GM21360 (cell line): ENCODE results near the gene MICAL3.
"Not testable (repeated sequence)": the region's sequence is repeated elsewhere in the genome, so short reads cannot be mapped to it uniquely, and the experiment has no call there.

Source experiments
- ATAC-seq: cut with Tn5 transposase; IDR thresholded peaks from one replicate; pipeline ENCODE4 v1.9.1; 2021; ENCODE audit warnings: mild to moderate bottlenecking, moderate library complexity; ENCODE audit not compliant: unreplicated experiment

The MICAL3 gene

GRCh38 chr22:17893900-17894535 lies 130.3 kb downstream of the MICAL3 start:
- ATAC-seq: no peak

- no peak for ATAC-seq
These were observed 132.0 kb downstream of the MICAL3 start for GRCh38 chr22:17892376-17892775.

- no peak for ATAC-seq
These were observed 132.7 kb downstream of the MICAL3 start for GRCh38 chr22:17891481-17892167.

- no peak for ATAC-seq
These were observed 133.5 kb downstream of the MICAL3 start for GRCh38 chr22:17890892-17891291.

GRCh38 chr22:17890245-17890671 lies 134.1 kb downstream of the MICAL3 start:
- ATAC-seq: no peak

- no peak for ATAC-seq
These were observed 135.5 kb downstream of the MICAL3 start for GRCh38 chr22:17888855-17889254.

- no peak for ATAC-seq
These were observed 135.9 kb downstream of the MICAL3 start for GRCh38 chr22:17888439-17888838.

GRCh38 chr22:17884893-17885292 lies 139.5 kb downstream of the MICAL3 start:
- ATAC-seq: no peak

GRCh38 chr22:17884084-17884483 lies 140.3 kb downstream of the MICAL3 start:
- no peak for ATAC-seq

- ATAC-seq: no peak
These were observed 141.0 kb downstream of the MICAL3 start for GRCh38 chr22:17883356-17883755.

GRCh38 chr22:17882727-17883126 lies 141.6 kb downstream of the MICAL3 start:
- ATAC-seq: no peak

- ATAC-seq: no peak
These were observed 142.2 kb downstream of the MICAL3 start for GRCh38 chr22:17882162-17882561.

GRCh38 chr22:17881366-17881765 lies 143.0 kb downstream of the MICAL3 start:
- no peak for ATAC-seq

- ATAC-seq: no peak
These were observed 143.9 kb downstream of the MICAL3 start for GRCh38 chr22:17880468-17880867.

- no peak for ATAC-seq
These were observed 144.3 kb downstream of the MICAL3 start for GRCh38 chr22:17880020-17880419.

- no peak for ATAC-seq
These were observed 145.4 kb downstream of the MICAL3 start for GRCh38 chr22:17878941-17879340.

- no peak for ATAC-seq
These were observed 146.1 kb downstream of the MICAL3 start for GRCh38 chr22:17878186-17878694.

- not testable (repeated sequence) for ATAC-seq
These were observed 147.2 kb downstream of the MICAL3 start for GRCh38 chr22:17876878-17877855.

GRCh38 chr22:17876306-17876831 lies 148.0 kb downstream of the MICAL3 start:
- ATAC-seq: no peak

- no peak for ATAC-seq
These were observed 148.7 kb downstream of the MICAL3 start for GRCh38 chr22:17875631-17876030.

- no peak for ATAC-seq
These were observed 149.2 kb downstream of the MICAL3 start for GRCh38 chr22:17875156-17875555.
